CD8-positive, alpha-beta memory T cell (primary cell): ENCODE data around the gene EIF4ENIF1. TPM values are rescaled to one million over a fixed set of nuclear protein-coding genes. Genes with fewer than 3 reads are reported as not detected.
"Not testable (repeated sequence)": the region's sequence is repeated elsewhere in the genome, so short reads cannot be mapped to it uniquely, and the experiment has no call there.

Experiments
- CTCF ChIA-PET: fragments of 350-600 bp; sonication (Branson Sonifier 250); formaldehyde crosslinking; loops from one replicate; lab custom pipeline; 2021; ENCODE audit warnings: antibody characterized with exemption; lab: Charles Lee
- POLR2A ChIA-PET: fragments of 350-600 bp; sonication (Branson Sonifier 250); formaldehyde crosslinking; loops from one replicate; lab custom pipeline; 2021; ENCODE audit warnings: antibody characterized with exemption; lab: Charles Lee
- DNase-seq, 5 donors: peaks; one replicate each; pipeline versions ENCODE4 v3.0.0 to v3.0.0-alpha.2; 2020 to 2022; ENCODE audit warnings: mixed read lengths in 1 of 5
- H3K27ac ChIP-seq: one replicate; pipeline ENCODE4 v1.7.0; 2013; ENCODE audit warnings: low read depth, mild to moderate bottlenecking, low read length, moderate library complexity
- H3K27me3 ChIP-seq: 2 replicates; pipeline ENCODE4 v1.7.0; 2013; ENCODE audit warnings: low read length, mild to moderate bottlenecking; ENCODE audit not compliant: insufficient read depth, poor library complexity, severe bottlenecking
- H3K36me3 ChIP-seq: 2 replicates; pipeline ENCODE4 v1.7.0; 2013; ENCODE audit warnings: mild to moderate bottlenecking, low read length, moderate library complexity; ENCODE audit not compliant: insufficient read depth
- H3K4me1 ChIP-seq: 2 replicates; pipeline ENCODE4 v1.7.0; 2013; ENCODE audit warnings: mild to moderate bottlenecking, low read length, moderate library complexity; ENCODE audit not compliant: insufficient read depth
- H3K4me3 ChIP-seq: 2 replicates; pipeline ENCODE4 v1.7.0; 2013; ENCODE audit warnings: mild to moderate bottlenecking, low read length
- H3K9me3 ChIP-seq: 2 replicates; pipeline ENCODE4 v1.7.0; 2013; ENCODE audit warnings: mild to moderate bottlenecking, low read length
- H3K27ac Mint-ChIP-seq, 8 donors: one replicate each; pipeline ENCODE4 v1.8.0; 2020 to 2021; ENCODE audit warnings: mixed read lengths in 8 of 8, mild to moderate bottlenecking in 6 of 8, inconsistent platforms in 3 of 8, moderate library complexity in 3 of 8
- H3K27me3 Mint-ChIP-seq, 2 donors: one replicate each; pipeline ENCODE4 v1.8.0; 2020 to 2021; ENCODE audit warnings: mixed read lengths in 2 of 2, mild to moderate bottlenecking in 1 of 2, moderate library complexity in 1 of 2
- H3K36me3 Mint-ChIP-seq, 3 donors: one replicate each; pipeline ENCODE4 v1.8.0; 2020 to 2021; ENCODE audit warnings: mixed read lengths in 3 of 3, inconsistent platforms in 1 of 3, mild to moderate bottlenecking in 1 of 3
- H3K4me1 Mint-ChIP-seq, 3 donors: one replicate each; pipeline ENCODE4 v1.8.0; 2020 to 2021; ENCODE audit warnings: mixed read lengths in 3 of 3, inconsistent platforms in 1 of 3, mild to moderate bottlenecking in 1 of 3
- H3K4me3 Mint-ChIP-seq, 7 donors: one replicate each; pipeline ENCODE4 v1.8.0; 2020 to 2021; ENCODE audit warnings: mixed read lengths in 7 of 7, mild to moderate bottlenecking in 6 of 7, moderate library complexity in 4 of 7, inconsistent platforms in 2 of 7
- H3K9me3 Mint-ChIP-seq, 5 donors: one replicate each; pipeline ENCODE4 v1.8.0; 2020 to 2022; ENCODE audit warnings: mixed read lengths in 5 of 5, mild to moderate bottlenecking in 3 of 5, moderate library complexity in 2 of 5, inconsistent platforms in 1 of 5
- polyA plus RNA-seq: library from polyadenylated mRNA; unstranded; fragments of 300-500 nt; fragmentation: Illumina TruSeq; gene quantifications from one replicate; pipeline ENCODE4 v1.2.3, GENCODE V29; 2021
- total RNA-seq, 2 experiments: library from RNA; stranded (reverse); gene quantifications; one replicate each; pipeline ENCODE4 v1.2.3, GENCODE V29; 2021

EIF4ENIF1 gene
- total and polyA plus RNA-seq, 3 experiments from 2014 or later: 14.0 to 53.5 (median 52.1) TPM

DNA sequence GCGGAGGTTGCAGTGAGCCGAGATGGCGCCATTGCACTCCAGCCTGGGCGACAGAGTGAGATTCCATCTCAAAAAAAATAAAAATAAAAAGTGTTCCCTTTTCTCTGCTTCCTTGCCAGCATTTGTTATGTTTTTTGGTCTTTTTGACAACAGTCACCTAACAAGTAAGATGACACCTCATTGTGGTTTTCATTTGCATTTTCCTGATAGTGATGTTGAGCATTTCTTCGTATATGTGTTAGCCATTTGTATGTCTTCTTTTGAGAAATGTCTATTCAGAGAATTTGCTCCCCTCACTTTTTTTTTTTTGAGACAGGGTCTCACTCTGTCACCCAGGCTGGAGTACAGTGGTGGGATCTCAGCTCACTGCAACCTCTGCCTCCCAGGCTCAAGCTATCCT lies 34.5 kb upstream of the EIF4ENIF1 start:
- peak in 1 of 5 donors; percentile 3 for DNase-seq
- H3K36me3 ChIP-seq, POLR2A ChIA-PET, H3K27me3 Mint-ChIP-seq, CTCF ChIA-PET, H3K4me3 ChIP-seq, H3K9me3 Mint-ChIP-seq, H3K9me3 ChIP-seq, H3K27me3 ChIP-seq, H3K27ac ChIP-seq: not testable (repeated sequence)
- Mint-ChIP-seq H3K4me1 (peaks cover 40 to 73% (median 62%) of the 10 kb centered on the region in 3 donors), H3K4me3 (peak overlapping the region in 6 of 7 donors; percentile 41 to 84 (median 48)), H3K27ac (peak overlapping the region in 7 of 8 donors; percentile 31 to 88 (median 74)), H3K36me3 (peaks cover 0 to 55% (median 23%) of the 10 kb centered on the region in 3 donors)
- peaks cover 15% of the 10 kb centered on the region for H3K4me1 ChIP-seq

DNA sequence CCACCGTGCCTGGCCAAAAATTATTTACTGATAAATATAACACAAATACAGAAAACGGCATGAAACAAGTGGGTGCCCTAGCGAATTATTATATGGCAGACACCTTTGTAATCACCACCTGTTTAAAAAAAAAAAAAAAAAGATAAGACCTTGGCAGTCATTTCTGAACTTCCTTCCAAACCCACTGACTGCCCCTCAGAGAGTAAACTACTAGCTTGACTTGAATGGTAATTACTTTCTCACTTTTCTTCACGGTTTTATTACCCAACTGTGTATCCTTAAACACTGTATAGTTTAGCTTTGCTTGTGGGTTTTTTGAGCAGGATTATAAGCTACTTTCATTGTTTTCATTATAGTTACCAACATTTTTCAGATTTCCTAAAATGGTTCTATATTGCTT lies 30.4 kb upstream of the EIF4ENIF1 start:
- Histone ChIP-seq H3K4me1 (peaks cover 15% of the 10 kb centered on the region), H3K27ac (no peak overlapping the region), H3K36me3 (no peaks in the 10 kb centered on the region), H3K9me3 (no peaks in the 10 kb centered on the region), H3K4me3 (no peak overlapping the region), H3K27me3 (no peaks in the 10 kb centered on the region)
- Mint-ChIP-seq H3K36me3 (peaks cover 0 to 55% (median 15%) of the 10 kb centered on the region in 3 donors), H3K9me3 (no peaks in the 10 kb centered on the region), H3K4me3 (peak overlapping the region in 1 of 7 donors; percentile 41), H3K27me3 (no peaks in the 10 kb centered on the region), H3K27ac (peak overlapping the region in 5 of 8 donors; percentile 9 to 61 (median 37)), H3K4me1 (peaks cover 39 to 70% (median 68%) of the 10 kb centered on the region in 3 donors)
- ChIA-PET CTCF (interaction anchor here (0.7 kb wide), 1 partner anchor 54 kb away, joined by 3 read pairs; no protein-coding TSS in a partner anchor), POLR2A (no interaction called here)
- no peak for DNase-seq

DNA sequence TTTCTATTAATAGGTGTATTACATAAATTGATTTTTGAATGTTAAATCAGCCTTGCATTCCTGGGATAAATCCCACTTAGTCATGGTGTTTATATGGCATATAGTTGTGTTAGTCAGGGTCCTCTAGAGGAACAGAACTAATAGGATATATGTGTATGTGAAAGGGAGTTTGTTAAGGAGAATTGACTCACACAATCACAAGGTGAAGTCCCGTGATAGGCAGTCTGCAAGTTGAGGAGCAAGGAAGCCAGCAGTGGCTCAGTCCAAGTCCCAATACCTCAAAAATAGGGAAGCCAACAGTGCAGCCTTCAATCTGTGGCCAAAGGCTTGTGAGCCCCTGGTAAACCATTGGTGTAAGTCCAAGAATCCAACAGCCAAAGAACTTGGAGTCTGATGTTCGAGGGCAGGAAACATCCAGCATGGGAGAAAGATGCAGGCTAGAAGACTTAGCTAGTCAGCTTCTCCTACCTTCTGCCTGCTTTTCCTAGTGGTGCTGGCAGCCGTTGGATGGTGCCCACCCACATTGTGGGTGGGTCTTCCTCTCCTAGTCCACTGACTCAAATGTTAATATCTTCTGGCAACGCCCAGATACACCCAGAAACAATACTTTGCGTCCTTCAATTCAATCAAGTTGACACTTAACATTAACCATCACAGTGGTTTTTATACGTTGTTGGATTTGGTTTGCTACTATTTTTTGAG lies 19.6 kb upstream of the EIF4ENIF1 start:
- Mint-ChIP-seq H3K9me3 (no peaks in the 10 kb centered on the region), H3K27me3 (no peaks in the 10 kb centered on the region), H3K4me3 (no peak overlapping the region), H3K36me3 (peaks cover 10 to 65% (median 20%) of the 10 kb centered on the region in 3 donors), H3K4me1 (peaks cover 34 to 61% (median 49%) of the 10 kb centered on the region in 3 donors), H3K27ac (peak overlapping the region in 4 of 8 donors; percentile 13 to 64 (median 28))
- Histone ChIP-seq H3K9me3 (no peaks in the 10 kb centered on the region), H3K4me1 (peaks cover 5% of the 10 kb centered on the region), H3K36me3 (peaks cover 2% of the 10 kb centered on the region), H3K4me3 (no peak overlapping the region), H3K27ac (no peak overlapping the region), H3K27me3 (no peaks in the 10 kb centered on the region)
- ChIA-PET CTCF (no interaction called here), POLR2A (no interaction called here)
- no peak for DNase-seq

DNA sequence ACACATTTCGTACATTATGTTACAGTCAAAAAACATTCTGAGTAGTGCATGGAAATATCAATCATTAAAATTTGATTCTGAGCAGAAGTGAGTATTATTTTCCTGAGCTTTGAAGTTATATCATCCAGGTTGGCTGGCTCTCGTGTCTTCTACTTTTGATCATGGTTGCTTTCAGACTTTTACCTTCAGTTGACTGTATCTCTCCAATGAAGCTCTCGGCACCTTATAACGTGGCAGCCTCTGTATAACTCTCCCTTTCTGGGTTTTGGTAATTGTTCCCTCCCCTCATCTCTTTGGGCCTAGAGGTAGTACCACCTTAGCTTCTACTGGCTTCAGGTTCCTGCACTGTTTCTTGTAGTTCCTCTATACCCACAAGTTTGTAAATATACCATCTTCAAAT lies 18.9 kb upstream of the EIF4ENIF1 start:
- Histone ChIP-seq H3K4me1 (peaks cover 12% of the 10 kb centered on the region), H3K4me3 (no peak overlapping the region), H3K9me3 (no peaks in the 10 kb centered on the region), H3K27me3 (no peaks in the 10 kb centered on the region), H3K36me3 (peaks cover 4% of the 10 kb centered on the region), H3K27ac (no peak overlapping the region)
- no peaks in the 10 kb centered on the region for H3K27me3 Mint-ChIP-seq
- DNase-seq: no peak
- H3K36me3 Mint-ChIP-seq: peaks cover 10 to 66% (median 20%) of the 10 kb centered on the region in 3 donors
- H3K4me1 Mint-ChIP-seq: peaks cover 37 to 67% (median 55%) of the 10 kb centered on the region in 3 donors
- POLR2A ChIA-PET: no interaction called here
- H3K27ac Mint-ChIP-seq: peak overlapping the region in 6 of 8 donors; percentile 4 to 80 (median 45)
- peak overlapping the region in 1 of 7 donors; percentile 45 for H3K4me3 Mint-ChIP-seq
- no peaks in the 10 kb centered on the region for H3K9me3 Mint-ChIP-seq
- CTCF ChIA-PET: no interaction called here

DNA sequence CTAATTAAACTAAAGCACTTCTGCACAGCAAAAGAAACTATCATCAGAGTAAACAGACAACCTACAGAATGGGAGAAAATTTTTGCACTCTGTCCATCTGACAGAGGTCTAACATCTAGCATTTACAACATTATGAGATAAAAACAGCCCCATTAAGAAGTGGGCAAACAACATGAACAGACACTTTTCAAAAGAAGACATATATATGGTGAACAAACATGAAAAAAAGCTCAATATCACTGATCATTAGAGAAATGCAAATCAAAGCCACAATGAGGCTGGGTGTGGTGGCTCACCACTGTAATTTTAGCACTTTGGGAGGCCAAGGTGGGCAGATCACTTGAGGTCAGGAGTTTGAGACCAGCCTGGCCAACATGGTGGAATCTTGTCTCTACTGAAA lies 17.9 kb upstream of the EIF4ENIF1 start:
- POLR2A ChIA-PET, H3K27me3 ChIP-seq, H3K27me3 Mint-ChIP-seq, H3K9me3 ChIP-seq, CTCF ChIA-PET, H3K27ac ChIP-seq, H3K36me3 ChIP-seq, H3K4me3 ChIP-seq, H3K9me3 Mint-ChIP-seq, H3K4me3 Mint-ChIP-seq, DNase-seq: not testable (repeated sequence)
- Mint-ChIP-seq H3K4me1 (peaks cover 42 to 73% (median 60%) of the 10 kb centered on the region in 3 donors), H3K27ac (peak overlapping the region in 2 of 8 donors; percentile 23 to 26), H3K36me3 (peaks cover 10 to 65% (median 20%) of the 10 kb centered on the region in 3 donors)
- H3K4me1 ChIP-seq: peaks cover 22% of the 10 kb centered on the region

DNA sequence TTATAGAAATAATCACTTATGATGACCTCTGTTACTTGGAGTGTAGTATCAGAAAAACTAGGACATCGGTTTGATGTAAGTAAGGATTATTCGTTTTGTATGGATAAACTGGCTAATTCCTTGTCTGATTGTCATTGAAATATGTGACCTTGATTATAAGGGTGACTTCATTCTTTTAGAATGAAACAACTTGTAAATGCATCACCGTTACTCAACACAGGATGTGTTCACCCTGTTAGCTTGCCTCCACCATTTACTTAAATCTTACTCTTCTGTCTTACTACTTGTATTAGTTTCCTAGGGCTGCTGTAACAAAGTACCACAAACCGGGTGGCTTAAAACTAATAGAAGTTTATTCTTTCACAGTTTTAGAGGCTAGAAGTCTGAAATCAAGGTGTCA lies 14.6 kb upstream of the EIF4ENIF1 start:
- H3K4me1 Mint-ChIP-seq: peaks cover 45 to 78% (median 71%) of the 10 kb centered on the region in 3 donors
- no peak overlapping the region for H3K27ac ChIP-seq
- peaks cover 7 to 59% (median 20%) of the 10 kb centered on the region in 3 donors for H3K36me3 Mint-ChIP-seq
- ChIA-PET POLR2A (no interaction called here), CTCF (no interaction called here)
- H3K4me3 ChIP-seq: no peak overlapping the region
- H3K36me3 ChIP-seq: peaks cover 12% of the 10 kb centered on the region
- H3K9me3 ChIP-seq: no peaks in the 10 kb centered on the region
- peak overlapping the region in 3 of 8 donors; percentile 10 to 33 (median 28) for H3K27ac Mint-ChIP-seq
- no peaks in the 10 kb centered on the region for H3K9me3 Mint-ChIP-seq
- H3K27me3 ChIP-seq: no peaks in the 10 kb centered on the region
- no peak for DNase-seq
- H3K4me1 ChIP-seq: peaks cover 33% of the 10 kb centered on the region
- no peak overlapping the region for H3K4me3 Mint-ChIP-seq
- H3K27me3 Mint-ChIP-seq: no peaks in the 10 kb centered on the region

DNA sequence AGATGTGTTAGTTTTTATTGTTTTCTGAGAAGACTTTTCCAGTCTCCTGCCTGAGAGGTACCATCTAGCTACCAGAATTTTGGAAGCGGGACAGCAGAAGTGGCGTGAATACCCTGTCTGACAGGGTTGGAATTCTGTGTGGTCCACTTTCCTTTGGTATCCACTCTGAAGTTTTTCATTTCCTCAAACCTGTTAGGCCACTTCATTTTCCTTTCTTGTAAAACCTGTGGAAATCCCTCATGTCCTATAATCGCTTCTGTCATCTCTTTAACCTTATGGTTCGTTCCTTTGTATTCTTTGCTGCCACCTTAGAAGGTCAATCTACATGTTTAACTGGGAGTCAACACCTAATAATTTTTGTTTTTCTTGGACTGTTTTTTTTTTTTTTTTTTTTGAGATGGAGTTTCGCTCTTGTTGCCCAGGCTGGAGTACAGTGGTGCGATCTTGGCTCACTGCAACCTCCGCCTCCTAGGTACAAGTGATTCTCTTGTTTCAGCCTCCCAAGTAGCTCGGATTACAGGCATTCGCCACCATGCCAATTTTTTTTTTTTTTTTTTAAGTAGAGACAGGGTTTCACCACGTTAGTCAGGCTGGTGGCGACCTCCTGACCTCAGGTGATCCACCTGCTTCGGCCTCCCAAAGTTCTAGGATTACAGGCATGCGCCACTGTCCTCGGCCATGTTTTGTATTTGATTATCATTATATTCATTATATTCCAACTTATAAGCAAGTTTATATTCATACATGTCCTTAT lies 13.7 kb upstream of the EIF4ENIF1 start:
- Histone ChIP-seq H3K4me1 (peaks cover 41% of the 10 kb centered on the region), H3K9me3 (no peaks in the 10 kb centered on the region), H3K27ac (no peak overlapping the region), H3K36me3 (peaks cover 12% of the 10 kb centered on the region), H3K4me3 (no peak overlapping the region), H3K27me3 (no peaks in the 10 kb centered on the region)
- CTCF ChIA-PET: no interaction called here
- Mint-ChIP-seq H3K4me1 (peaks cover 44 to 78% (median 71%) of the 10 kb centered on the region in 3 donors), H3K4me3 (peak overlapping the region in 1 of 7 donors; percentile 73), H3K27me3 (no peaks in the 10 kb centered on the region), H3K9me3 (no peaks in the 10 kb centered on the region), H3K36me3 (peaks cover 4 to 56% (median 13%) of the 10 kb centered on the region in 3 donors), H3K27ac (peak overlapping the region in 4 of 8 donors; percentile 6 to 86 (median 60))
- DNase-seq: no peak
- POLR2A ChIA-PET: interaction anchor here (0.7 kb wide), 1 partner anchor 225 kb away, joined by 5 read pairs; no protein-coding TSS in a partner anchor

DNA sequence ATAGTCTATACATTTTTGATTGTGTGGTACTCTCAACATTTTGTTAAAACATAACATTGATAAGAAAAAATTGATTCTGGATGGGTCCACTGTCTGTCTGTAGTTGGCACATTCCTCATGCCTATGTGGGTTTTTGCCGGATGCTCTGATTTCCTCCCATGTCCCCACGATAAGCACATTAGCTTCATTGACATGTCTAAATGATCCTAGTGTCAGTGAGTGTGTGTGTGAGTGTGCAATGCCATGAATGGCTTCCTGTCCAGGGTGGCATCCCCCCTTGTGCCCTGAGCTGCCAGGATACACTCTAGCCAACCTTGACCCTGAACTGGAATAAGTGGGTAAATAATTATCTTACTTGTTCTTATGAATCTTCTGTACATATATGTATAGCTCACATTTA lies 12.1 kb upstream of the EIF4ENIF1 start:
- peak overlapping the region in 7 of 8 donors; percentile 18 to 83 (median 70) for H3K27ac Mint-ChIP-seq
- H3K4me3 Mint-ChIP-seq: peak overlapping the region in 6 of 7 donors; percentile 24 to 69 (median 40)
- CTCF ChIA-PET: no interaction called here
- H3K9me3 Mint-ChIP-seq: no peaks in the 10 kb centered on the region
- peaks cover 12% of the 10 kb centered on the region for H3K36me3 ChIP-seq
- no peaks in the 10 kb centered on the region for H3K9me3 ChIP-seq
- H3K36me3 Mint-ChIP-seq: peaks cover 0 to 55% (median 4%) of the 10 kb centered on the region in 3 donors
- POLR2A ChIA-PET: no interaction called here
- no peak overlapping the region for H3K27ac ChIP-seq
- peaks cover 49% of the 10 kb centered on the region for H3K4me1 ChIP-seq
- no peak overlapping the region for H3K4me3 ChIP-seq
- no peaks in the 10 kb centered on the region for H3K27me3 Mint-ChIP-seq
- DNase-seq: no peak
- peaks cover 46 to 77% (median 73%) of the 10 kb centered on the region in 3 donors for H3K4me1 Mint-ChIP-seq
- no peaks in the 10 kb centered on the region for H3K27me3 ChIP-seq
